Liver (tissue), 9 donors: ENCODE results near the gene INHBB. TPM values are rescaled to one million over a fixed set of nuclear protein-coding genes. Genes with fewer than 3 reads are reported as not detected.
"Not testable (repeated sequence)": the region's sequence is repeated elsewhere in the genome, so short reads cannot be mapped to it uniquely, and the experiment has no call there.

Experiments
- DNase-seq: peaks from one replicate; pipeline ENCODE4 v3.0.0-alpha.2; 2017; ENCODE audit warnings: low spot score
- H3K27ac ChIP-seq, 2 donors: one replicate each; pipeline ENCODE4 v1.7.0; 2013; ENCODE audit warnings: inconsistent platforms in 2 of 2, low read length in 2 of 2, control low read depth in 1 of 2, low read depth in 1 of 2, mild to moderate bottlenecking in 1 of 2
- H3K27me3 ChIP-seq, 4 donors: one replicate each; pipeline versions ENCODE4 v1.6.1 to v1.7.0; 2013; ENCODE audit warnings: low read length in 3 of 4, inconsistent platforms in 1 of 4, mild to moderate bottlenecking in 1 of 4, moderate library complexity in 1 of 4; ENCODE audit not compliant: control insufficient read depth in 4 of 4, insufficient read depth in 4 of 4
- H3K36me3 ChIP-seq, 4 donors: one replicate each; pipeline versions ENCODE4 v1.6.1 to v1.7.0; 2013; ENCODE audit warnings: low read length in 3 of 4, mild to moderate bottlenecking in 3 of 4, low read depth in 1 of 4, moderate library complexity in 1 of 4; ENCODE audit not compliant: control insufficient read depth in 4 of 4, insufficient read depth in 3 of 4
- H3K4me1 ChIP-seq, 4 donors: one replicate each; pipeline versions ENCODE4 v1.6.1 to v1.7.0; 2013; ENCODE audit warnings: low read length in 3 of 4, mild to moderate bottlenecking in 3 of 4, moderate library complexity in 1 of 4; ENCODE audit not compliant: control insufficient read depth in 4 of 4, insufficient read depth in 4 of 4
- H3K4me3 ChIP-seq, 3 donors: one replicate each; pipeline versions ENCODE4 v1.6.1 to v1.7.0; 2013; ENCODE audit warnings: low read length in 3 of 3, control low read depth in 1 of 3, low read depth in 1 of 3, mild to moderate bottlenecking in 1 of 3
- H3K9ac ChIP-seq, 2 donors: one replicate each; pipeline ENCODE4 v1.7.0; 2013; ENCODE audit warnings: low read length in 2 of 2, mild to moderate bottlenecking in 2 of 2, moderate library complexity in 2 of 2, control low read depth in 1 of 2, low read depth in 1 of 2
- H3K9me3 ChIP-seq, 4 donors: one replicate each; pipeline versions ENCODE4 v1.6.1 to v1.7.0; 2013; ENCODE audit warnings: low read length in 3 of 4; ENCODE audit not compliant: control insufficient read depth in 4 of 4
- ATF3 ChIP-seq: IDR thresholded peaks from 2 replicates; pipeline ENCODE4 v1.6.1; 2016; ENCODE audit warnings: antibody characterized with exemption
- CTCF ChIP-seq: fragments of 150-350 bp; IDR thresholded peaks from 2 replicates; pipeline ENCODE4 v1.5.1; 2017; ENCODE audit warnings: improper control_type of control experiment, low read depth, low read length; ENCODE audit not compliant: missing input control
- EGR1 ChIP-seq, 2 donors: IDR thresholded peaks; 2 replicates each; pipeline ENCODE4 v1.6.1; 2016 to 2018; ENCODE audit warnings: antibody characterized with exemption in 2 of 2, low read depth in 2 of 2
- FOXA1 ChIP-seq: IDR thresholded peaks from 2 replicates; pipeline ENCODE4 v1.6.1; 2016; ENCODE audit warnings: antibody characterized with exemption
- FOXA2 ChIP-seq: IDR thresholded peaks from 2 replicates; pipeline ENCODE4 v1.6.1; 2016; ENCODE audit warnings: antibody characterized with exemption
- GABPA ChIP-seq, 2 donors: IDR thresholded peaks in 1 of 2; conservative IDR thresholded peaks in 1 of 2; 2 replicates each; pipeline ENCODE4 v1.6.1; 2016; ENCODE audit warnings: antibody characterized with exemption in 2 of 2, mild to moderate bottlenecking in 1 of 2, moderate library complexity in 1 of 2
- HNF4A ChIP-seq, 2 donors: conservative IDR thresholded peaks; 2 replicates each; pipeline ENCODE4 v1.6.1; 2016; ENCODE audit warnings: antibody characterized with exemption in 2 of 2, mild to moderate bottlenecking in 2 of 2
- HNF4G ChIP-seq: IDR thresholded peaks from 2 replicates; pipeline ENCODE4 v1.6.1; 2016; ENCODE audit warnings: antibody characterized with exemption
- JUND ChIP-seq, 2 donors: IDR thresholded peaks; 2 replicates each; pipeline ENCODE4 v1.6.1; 2016; ENCODE audit warnings: antibody characterized with exemption in 2 of 2
- MAX ChIP-seq: IDR thresholded peaks from 2 replicates; pipeline ENCODE4 v1.6.1; 2016; ENCODE audit warnings: antibody characterized with exemption
- NR2F2 ChIP-seq: IDR thresholded peaks from 2 replicates; pipeline ENCODE4 v1.6.1; 2016; ENCODE audit warnings: antibody characterized with exemption
- RAD21 ChIP-seq, 2 donors: IDR thresholded peaks; 2 replicates each; pipeline ENCODE4 v1.6.1; 2016; ENCODE audit warnings: antibody characterized with exemption in 2 of 2, mild to moderate bottlenecking in 2 of 2
- REST ChIP-seq: IDR thresholded peaks from 2 replicates; pipeline ENCODE4 v1.6.1; 2016; ENCODE audit warnings: antibody characterized with exemption, mild to moderate bottlenecking
- RXRA ChIP-seq, 2 donors: IDR thresholded peaks; 2 replicates each; pipeline ENCODE4 v1.6.1; 2017 to 2018; ENCODE audit warnings: antibody characterized with exemption in 2 of 2, mild to moderate bottlenecking in 1 of 2
- SP1 ChIP-seq: IDR thresholded peaks from 2 replicates; pipeline ENCODE4 v1.6.1; 2018; ENCODE audit warnings: antibody characterized with exemption, mild to moderate bottlenecking
- TAF1 ChIP-seq: conservative IDR thresholded peaks from 2 replicates; pipeline ENCODE4 v1.6.1; 2016; ENCODE audit warnings: antibody characterized with exemption, mild to moderate bottlenecking
- YY1 ChIP-seq: IDR thresholded peaks from 2 replicates; pipeline ENCODE4 v1.6.1; 2016; ENCODE audit warnings: antibody characterized with exemption, mild to moderate bottlenecking
- WGBS: extraction: QIAGEN DNeasy Blood & Tissue Kit; methylation state at CpG from one replicate; pipeline ENCODE4 v1.1.7; 2013; 5-methylcytosine and 5-hydroxymethylcytosine counted together
- polyA plus RNA-seq, 2 donors: library from polyadenylated mRNA; stranded (reverse) in 1 of 2; unstranded in 1 of 2; fragments of 200-250 nt in 1 of 2; fragments of >200 nt in 1 of 2; fragmentation: Nextera tagmentation in 1 of 2; extraction: Ambion mirVana in 1 of 2; gene quantifications; one replicate each; pipeline versions ENCODE4 v1.2.1 to v1.2.3, GENCODE V29; 2013 to 2015
- total RNA-seq, 2 donors: library from RNA; depleted of rRNA; stranded (reverse); fragments of >200 nt; gene quantifications; one replicate each; pipeline ENCODE4 v1.2.3, GENCODE V29; 2014
- TF ChIP-seq, protein P1 (sequence below): IDR thresholded peaks from 2 replicates; pipeline ENCODE4 v1.6.1; 2016; ENCODE audit warnings: antibody characterized with exemption
- donor health status: healthy.
- donor health status: healthy.
- donor health status: healthy.
- donor health status: healthy.
- donor health status: healthy.

INHBB gene
- total and polyA plus RNA-seq, 4 donors = 0.36 to 7.4 (median 2.1) TPM

DNA sequence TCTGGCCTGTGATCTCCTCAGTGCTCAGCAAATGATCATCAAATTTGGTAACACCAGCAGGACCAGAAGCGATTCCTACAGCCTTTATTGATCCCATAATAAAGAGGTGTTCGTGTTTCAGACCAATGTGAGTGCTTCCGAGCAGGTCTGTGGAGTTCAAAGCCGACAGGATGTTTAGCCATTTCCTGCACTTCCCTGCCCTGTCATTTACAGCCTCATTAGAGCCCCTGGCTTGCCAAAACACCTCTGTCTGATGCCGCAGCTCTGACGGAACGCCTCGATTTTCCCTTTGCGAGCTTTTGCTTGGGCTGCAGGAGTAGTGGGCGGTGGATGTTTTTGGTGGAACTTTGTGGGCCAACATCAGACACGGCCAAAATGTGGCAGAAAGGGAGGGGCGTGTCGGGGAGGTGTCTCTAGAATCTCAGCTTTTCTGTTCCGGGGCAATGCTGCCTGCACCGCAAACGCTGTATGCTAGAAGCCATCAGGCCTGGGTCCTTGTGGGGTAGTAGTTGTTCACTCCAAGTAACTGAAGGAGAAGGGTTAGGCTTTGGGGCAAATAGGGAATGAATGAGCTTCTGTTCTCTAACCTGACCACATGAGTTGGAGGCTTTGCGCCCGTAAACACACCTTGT, 26.1 kb upstream of the INHBB start (continued):
- TF ChIP-seq YY1 = no peak

DNA sequence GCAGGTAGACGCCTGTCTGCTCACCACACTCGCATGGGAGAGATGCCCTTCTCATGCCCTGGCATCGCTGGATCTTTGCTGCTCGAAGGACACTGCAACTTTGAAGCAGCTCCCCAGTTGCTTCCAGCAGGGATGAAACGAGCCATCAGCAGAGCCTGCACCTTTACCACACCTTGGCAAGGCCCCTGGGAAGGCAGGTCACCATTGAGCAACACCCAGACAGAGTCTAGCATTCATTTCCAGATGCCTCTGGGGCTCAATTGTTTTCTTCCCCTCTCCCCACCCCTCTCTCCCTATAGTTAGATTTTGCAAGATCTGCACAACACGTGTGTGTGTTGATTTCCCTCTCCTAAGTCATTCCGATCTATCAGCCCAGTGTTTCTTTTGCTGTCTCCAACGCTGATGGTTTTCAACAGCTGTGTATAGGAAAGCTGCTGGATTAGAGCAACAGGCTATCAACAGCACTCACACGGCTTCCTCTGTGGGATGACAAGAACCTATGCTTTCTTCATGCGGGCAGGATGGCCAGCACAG, 25.6 kb upstream of the INHBB start:
- Histone ChIP-seq H3K27ac (no peak overlapping the region), H3K4me1 (peaks cover 0 to 13% (median 12%) of the 10 kb centered on the region in 4 donors), H3K9ac (no peak overlapping the region), H3K27me3 (no peaks in the 10 kb centered on the region), H3K36me3 (no peaks in the 10 kb centered on the region), H3K9me3 (no peaks in the 10 kb centered on the region), H3K4me3 (no peak overlapping the region)
- TF ChIP-seq GABPA (IDR thresholded peaks at IDR 0.05 in 1 of 2, conservative IDR thresholded peaks at IDR 0.05 in 1 of 2) = no peak
- TF ChIP-seq YY1 = no peak
- TF ChIP-seq CTCF = no peak
- no peak for TF ChIP-seq EGR1 (IDR thresholded peaks at IDR 0.05; ENCODE audit: low read depth in 2 of 2)
- no peak for TF ChIP-seq JUND (IDR thresholded peaks at IDR 0.05)
- no peak for TF ChIP-seq SP1
- TF ChIP-seq NR2F2 = no peak
- no peak for TF ChIP-seq MAX
- TF ChIP-seq RXRA (IDR thresholded peaks at IDR 0.05) = no peak
- no peak for TF ChIP-seq REST
- no peak for TF ChIP-seq FOXA2
- TF ChIP-seq TAF1 = no peak
- TF ChIP-seq RAD21 (IDR thresholded peaks at IDR 0.05) = no peak
- TF ChIP-seq HNF4A (conservative IDR thresholded peaks at IDR 0.05) = no peak
- TF ChIP-seq, protein P1, sequence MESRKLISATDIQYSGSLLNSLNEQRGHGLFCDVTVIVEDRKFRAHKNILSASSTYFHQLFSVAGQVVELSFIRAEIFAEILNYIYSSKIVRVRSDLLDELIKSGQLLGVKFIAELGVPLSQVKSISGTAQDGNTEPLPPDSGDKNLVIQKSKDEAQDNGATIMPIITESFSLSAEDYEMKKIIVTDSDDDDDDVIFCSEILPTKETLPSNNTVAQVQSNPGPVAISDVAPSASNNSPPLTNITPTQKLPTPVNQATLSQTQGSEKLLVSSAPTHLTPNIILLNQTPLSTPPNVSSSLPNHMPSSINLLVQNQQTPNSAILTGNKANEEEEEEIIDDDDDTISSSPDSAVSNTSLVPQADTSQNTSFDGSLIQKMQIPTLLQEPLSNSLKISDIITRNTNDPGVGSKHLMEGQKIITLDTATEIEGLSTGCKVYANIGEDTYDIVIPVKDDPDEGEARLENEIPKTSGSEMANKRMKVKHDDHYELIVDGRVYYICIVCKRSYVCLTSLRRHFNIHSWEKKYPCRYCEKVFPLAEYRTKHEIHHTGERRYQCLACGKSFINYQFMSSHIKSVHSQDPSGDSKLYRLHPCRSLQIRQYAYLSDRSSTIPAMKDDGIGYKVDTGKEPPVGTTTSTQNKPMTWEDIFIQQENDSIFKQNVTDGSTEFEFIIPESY = no peak
- TF ChIP-seq HNF4G = no peak
- TF ChIP-seq ATF3 = no peak
- TF ChIP-seq FOXA1 = no peak
- DNase-seq = no peak
- WGBS = 85% methylated on average over 10 of the region's 10 CpGs

- 91% methylated on average over 5 of the region's 5 CpGs for WGBS
- not testable (repeated sequence) for H3K27ac ChIP-seq, H3K9me3 ChIP-seq, DNase-seq, H3K9ac ChIP-seq, H3K27me3 ChIP-seq, H3K36me3 ChIP-seq, H3K4me3 ChIP-seq
- H3K4me1 ChIP-seq = peaks cover 0 to 13% (median 12%) of the 10 kb centered on the region in 4 donors
Observed at GRCh38 chr2:120320887-120321556, 24.9 kb upstream of the INHBB start.
